AG08395 (cell line): Measurements from ENCODE around the gene ZNF275.
A peak's percentile ranks its signal among the peaks of the same experiment; 100 is the strongest.
"Not testable (repeated sequence)": the region's sequence is repeated elsewhere in the genome, so short reads cannot be mapped to it uniquely, and the experiment has no call there.

ENCODE experiments used
- DNase-seq: peaks from one replicate; pipeline ENCODE4 v3.0.0; 2012; ENCODE audit warnings: mixed read lengths, low spot score

The ZNF275 gene

GRCh38 chrX:153361781-153362397 lies 27.9 kb downstream of the ZNF275 start:
- DNase-seq: no peak

- no peak for DNase-seq
Measured at GRCh38 chrX:153365670-153366069, 31.7 kb downstream of the ZNF275 start.

- DNase-seq: no peak
Measured at GRCh38 chrX:153366119-153366518, 32.2 kb downstream of the ZNF275 start.

GRCh38 chrX:153366878-153367538 lies 33.1 kb downstream of the ZNF275 start:
- DNase-seq: no peak

GRCh38 chrX:153370293-153371055 lies 36.5 kb downstream of the ZNF275 start:
- no peak for DNase-seq

GRCh38 chrX:153371256-153371655 lies 37.3 kb downstream of the ZNF275 start:
- DNase-seq: no peak

- no peak for DNase-seq
Measured at GRCh38 chrX:153372949-153373348, 39.0 kb downstream of the ZNF275 start.

GRCh38 chrX:153374426-153374825 lies 40.5 kb downstream of the ZNF275 start:
- DNase-seq: no peak

- DNase-seq: no peak
Measured at GRCh38 chrX:153375571-153375970, 41.6 kb downstream of the ZNF275 start.

- no peak for DNase-seq
Measured at GRCh38 chrX:153377727-153378126, 43.8 kb downstream of the ZNF275 start.

GRCh38 chrX:153378607-153379006 lies 44.7 kb downstream of the ZNF275 start:
- no peak for DNase-seq

- DNase-seq: no peak
Measured at GRCh38 chrX:153379508-153379907, 45.6 kb downstream of the ZNF275 start.

- DNase-seq: no peak
Measured at GRCh38 chrX:153379971-153380581, 46.1 kb downstream of the ZNF275 start.

- DNase-seq: no peak
Measured at GRCh38 chrX:153380691-153381090, 46.7 kb downstream of the ZNF275 start.

- DNase-seq: peak; percentile 62
Measured at GRCh38 chrX:153381684-153382532, 48.0 kb downstream of the ZNF275 start.

GRCh38 chrX:153382563-153383482 lies 48.9 kb downstream of the ZNF275 start:
- no peak for DNase-seq

GRCh38 chrX:153384390-153384789 lies 50.4 kb downstream of the ZNF275 start:
- DNase-seq: no peak

- DNase-seq: not testable (repeated sequence)
Measured at GRCh38 chrX:153384973-153385372, 51.0 kb downstream of the ZNF275 start.

- DNase-seq: no peak
Measured at GRCh38 chrX:153386097-153386496, 52.1 kb downstream of the ZNF275 start.

- DNase-seq: no peak
Measured at GRCh38 chrX:153387345-153387744, 53.4 kb downstream of the ZNF275 start.
